LNCaP clone FGC (cell line): Measurements from ENCODE around the gene CCL25.
A peak's percentile ranks its signal among the peaks of the same experiment; 100 is the strongest.
"Not testable (repeated sequence)": the region's sequence is repeated elsewhere in the genome, so short reads cannot be mapped to it uniquely, and the experiment has no call there.

Experiments
- DNase-seq: peaks from one replicate; pipeline ENCODE4 v3.0.0-alpha.2; 2011; ENCODE audit warnings: low read depth
- H3K4me3 ChIP-seq: 2 replicates; pipeline ENCODE4 v1.5.1; 2011; ENCODE audit warnings: mild to moderate bottlenecking, low read depth, low read length, control low read depth
- TF ChIP-seq, protein P1 (sequence below): IDR thresholded peaks from 2 replicates; pipeline ENCODE4 v1.5.1; 2012; ENCODE audit warnings: mild to moderate bottlenecking; ENCODE audit not compliant: control insufficient read depth, insufficient read depth; ENCODE audit errors: extremely low read depth

CCL25 gene

GRCh38 chr19:8094336-8094735 lies 41.8 kb downstream of the CCL25 start:
- no peak overlapping the region for H3K4me3 ChIP-seq
- no peak for DNase-seq
- TF ChIP-seq, protein P1, sequence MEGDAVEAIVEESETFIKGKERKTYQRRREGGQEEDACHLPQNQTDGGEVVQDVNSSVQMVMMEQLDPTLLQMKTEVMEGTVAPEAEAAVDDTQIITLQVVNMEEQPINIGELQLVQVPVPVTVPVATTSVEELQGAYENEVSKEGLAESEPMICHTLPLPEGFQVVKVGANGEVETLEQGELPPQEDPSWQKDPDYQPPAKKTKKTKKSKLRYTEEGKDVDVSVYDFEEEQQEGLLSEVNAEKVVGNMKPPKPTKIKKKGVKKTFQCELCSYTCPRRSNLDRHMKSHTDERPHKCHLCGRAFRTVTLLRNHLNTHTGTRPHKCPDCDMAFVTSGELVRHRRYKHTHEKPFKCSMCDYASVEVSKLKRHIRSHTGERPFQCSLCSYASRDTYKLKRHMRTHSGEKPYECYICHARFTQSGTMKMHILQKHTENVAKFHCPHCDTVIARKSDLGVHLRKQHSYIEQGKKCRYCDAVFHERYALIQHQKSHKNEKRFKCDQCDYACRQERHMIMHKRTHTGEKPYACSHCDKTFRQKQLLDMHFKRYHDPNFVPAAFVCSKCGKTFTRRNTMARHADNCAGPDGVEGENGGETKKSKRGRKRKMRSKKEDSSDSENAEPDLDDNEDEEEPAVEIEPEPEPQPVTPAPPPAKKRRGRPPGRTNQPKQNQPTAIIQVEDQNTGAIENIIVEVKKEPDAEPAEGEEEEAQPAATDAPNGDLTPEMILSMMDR = no peak

DNA sequence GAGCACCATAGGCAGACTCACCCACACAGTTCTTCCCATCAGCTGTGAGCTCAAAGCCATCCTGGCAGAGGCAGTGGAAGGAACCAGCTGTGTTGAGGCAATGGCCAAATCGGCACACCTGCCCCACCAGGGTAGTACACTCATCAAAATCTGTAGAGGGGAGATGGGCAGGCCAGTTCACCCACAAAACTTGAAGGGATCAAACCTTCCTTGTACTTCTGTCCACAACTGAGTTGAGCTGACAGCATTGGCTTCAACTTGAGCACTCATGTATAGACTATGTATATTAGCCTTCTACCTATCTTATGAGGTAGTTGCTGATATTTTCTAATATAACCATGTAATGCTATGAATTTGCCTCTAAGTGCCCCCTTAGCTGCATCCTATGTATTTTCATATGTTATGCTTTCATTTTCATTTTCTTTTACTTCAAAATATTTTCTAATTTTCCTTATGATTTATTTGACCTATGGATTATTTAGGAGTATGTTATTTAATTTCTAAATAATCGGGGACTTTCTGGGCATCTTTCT lies 42.9 kb downstream of the CCL25 start:
- no peak overlapping the region for H3K4me3 ChIP-seq
- TF ChIP-seq, protein P1 = no peak
- no peak for DNase-seq

- TF ChIP-seq, protein P1 = 0 out of 2 replicates have a peak, but pooled peaks have one; percentile 0
- H3K4me3 ChIP-seq = no peak overlapping the region
- no peak for DNase-seq
These were observed 43.5 kb downstream of the CCL25 start for GRCh38 chr19:8096071-8096470.

DNA sequence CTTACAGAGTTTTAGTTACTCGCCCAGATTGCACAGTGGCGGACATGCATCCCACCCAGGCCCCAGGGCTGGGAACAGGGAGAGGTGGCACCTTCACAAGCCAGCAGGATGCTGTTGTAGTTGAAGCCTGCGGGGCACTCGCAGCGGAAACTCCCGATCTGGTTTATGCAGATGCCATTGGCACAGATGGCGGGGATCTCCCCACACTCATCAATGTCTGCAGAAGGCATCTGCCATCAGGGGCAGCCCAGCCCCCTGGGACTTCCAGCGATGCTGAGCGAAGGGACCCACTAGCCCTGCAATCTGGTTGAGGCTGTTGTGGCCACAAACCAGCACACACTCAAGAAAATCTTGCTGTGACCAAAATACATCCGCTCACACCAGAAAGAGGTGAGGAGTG lies 44.6 kb downstream of the CCL25 start:
- TF ChIP-seq, protein P1 = no peak
- no peak for DNase-seq
- H3K4me3 ChIP-seq = no peak overlapping the region

DNA sequence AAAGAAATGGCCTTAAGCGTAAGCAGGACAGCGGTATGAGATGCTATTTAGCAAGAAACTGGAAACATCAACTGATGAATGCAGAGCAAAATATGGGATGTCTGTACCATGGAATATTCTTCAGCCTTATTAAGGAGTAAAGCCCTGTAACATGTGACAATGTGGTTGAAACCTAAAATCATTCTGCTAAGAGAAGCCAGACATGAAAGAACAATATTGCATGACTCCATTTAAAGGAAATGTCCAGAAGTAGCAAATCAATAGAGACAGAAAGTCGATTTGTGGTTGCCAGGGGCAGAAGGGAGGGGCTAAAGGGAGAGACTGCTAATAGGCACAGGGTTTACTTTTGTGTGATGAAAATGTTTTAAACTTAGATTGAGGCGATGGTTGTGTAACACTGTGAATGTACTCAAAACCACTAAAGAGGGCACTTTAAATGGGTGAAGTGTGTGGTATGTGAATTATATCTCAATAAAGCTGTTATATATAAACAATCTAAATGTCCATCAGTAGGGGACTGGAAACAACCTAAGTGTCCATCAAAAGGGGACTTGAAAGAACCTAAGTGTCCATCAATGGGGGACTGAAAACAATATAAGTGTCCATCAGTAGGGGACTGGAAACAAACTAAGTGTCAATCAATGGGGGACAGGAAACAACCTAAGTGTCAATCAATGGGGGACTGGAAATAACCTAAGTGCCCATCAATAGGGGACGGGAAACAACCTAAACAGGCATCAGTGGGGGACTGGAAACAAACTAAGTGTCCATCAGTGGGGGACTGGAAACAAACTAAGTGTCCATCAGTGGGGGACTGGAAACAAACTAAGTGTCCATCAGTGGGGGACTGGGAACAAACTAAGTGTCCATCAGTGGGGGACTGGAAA lies 45.4 kb downstream of the CCL25 start:
- no peak overlapping the region for H3K4me3 ChIP-seq
- TF ChIP-seq, protein P1 = no peak
- no peak for DNase-seq

DNA sequence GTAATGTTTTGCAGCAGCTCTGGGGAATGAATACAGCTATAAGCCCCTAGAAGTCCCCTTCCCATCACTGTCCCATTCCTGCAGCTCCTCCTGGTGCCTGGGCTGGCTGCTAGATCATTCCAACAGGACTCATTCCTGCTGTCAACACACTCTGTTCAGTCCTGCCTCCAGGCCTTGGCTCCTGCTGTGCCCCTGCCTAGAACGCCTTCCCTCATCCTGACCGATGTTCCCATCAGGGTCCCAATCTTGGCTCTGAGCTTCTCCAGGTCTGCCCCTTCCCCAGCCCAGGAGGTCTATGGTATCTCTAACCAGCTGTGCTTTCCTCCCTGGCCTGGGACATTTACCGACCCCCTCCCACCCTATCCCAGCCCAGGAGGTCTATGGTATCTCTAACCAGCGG lies 48.8 kb downstream of the CCL25 start:
- no peak for DNase-seq
- no peak overlapping the region for H3K4me3 ChIP-seq
- TF ChIP-seq, protein P1 = no peak

GRCh38 chr19:8101910-8102309 lies 49.4 kb downstream of the CCL25 start:
- DNase-seq, H3K4me3 ChIP-seq: not testable (repeated sequence)
